Nephron progenitor cell (in vitro differentiated cells): ENCODE measurements around the gene TMEM100.

Experiments
- DNase-seq: peaks from one replicate; pipeline ENCODE4 v3.0.0; 2021
- H3K27ac Mint-ChIP-seq: 2 replicates; pipeline ENCODE4 v1.8.0; 2021; ENCODE audit warnings: mild to moderate bottlenecking, moderate library complexity, mixed read lengths
- H3K27me3 Mint-ChIP-seq: 2 replicates; pipeline ENCODE4 v1.8.0; 2021; ENCODE audit warnings: mild to moderate bottlenecking, low read depth, mixed read lengths; ENCODE audit not compliant: poor library complexity
- H3K36me3 Mint-ChIP-seq: 2 replicates; pipeline ENCODE4 v1.8.0; 2021; ENCODE audit warnings: low read depth, mixed read lengths
- H3K4me1 Mint-ChIP-seq: 2 replicates; pipeline ENCODE4 v1.8.0; 2021; ENCODE audit warnings: mixed read lengths
- H3K4me3 Mint-ChIP-seq: 2 replicates; pipeline ENCODE4 v1.8.0; 2021; ENCODE audit warnings: mild to moderate bottlenecking, moderate library complexity, mixed read lengths
- H3K9me3 Mint-ChIP-seq: 2 replicates; pipeline ENCODE4 v1.8.0; 2021; ENCODE audit warnings: mild to moderate bottlenecking, moderate library complexity, mixed read lengths
- TF ChIP-seq, protein P1 (sequence below): fragments of 200-600 bp; sonication (generic); IDR thresholded peaks from 2 replicates; pipeline ENCODE4 v1.5.0; 2021; ENCODE audit warnings: antibody characterized with exemption

Gene TMEM100

DNA sequence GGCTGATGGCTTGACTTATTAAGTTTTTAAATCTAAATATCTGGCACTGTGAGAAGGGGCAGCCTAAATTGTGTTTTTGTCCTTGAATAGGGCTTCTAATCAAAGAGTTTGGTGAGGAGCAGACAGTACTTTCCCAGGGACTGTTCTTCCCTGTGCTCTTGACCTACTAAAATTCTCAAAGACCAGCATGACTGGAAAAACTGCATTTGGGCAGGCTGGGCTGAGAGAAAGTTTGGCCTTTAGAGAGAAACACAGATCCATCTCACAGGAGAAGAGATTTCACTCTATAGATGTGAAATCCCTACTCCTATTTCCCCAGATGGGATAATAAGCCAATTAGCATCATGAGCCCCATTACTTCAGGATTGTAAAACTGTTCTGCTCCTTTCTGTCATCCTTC is 35.5 kb upstream of the TMEM100 start:
- H3K9me3 Mint-ChIP-seq, result peaks cover 5% of the 10 kb centered on the region

GRCh38 chr17:55757659-55758058 is 35.0 kb upstream of the TMEM100 start:
- Mint-ChIP-seq H3K27me3 (peaks cover 2% of the 10 kb centered on the region), H3K4me3 (no peak overlapping the region), H3K9me3 (peaks cover 5% of the 10 kb centered on the region), H3K27ac (no peak overlapping the region), H3K36me3 (peaks cover 35% of the 10 kb centered on the region), H3K4me1 (peaks cover 19% of the 10 kb centered on the region)
- no peak for DNase-seq
- TF ChIP-seq, protein P1, sequence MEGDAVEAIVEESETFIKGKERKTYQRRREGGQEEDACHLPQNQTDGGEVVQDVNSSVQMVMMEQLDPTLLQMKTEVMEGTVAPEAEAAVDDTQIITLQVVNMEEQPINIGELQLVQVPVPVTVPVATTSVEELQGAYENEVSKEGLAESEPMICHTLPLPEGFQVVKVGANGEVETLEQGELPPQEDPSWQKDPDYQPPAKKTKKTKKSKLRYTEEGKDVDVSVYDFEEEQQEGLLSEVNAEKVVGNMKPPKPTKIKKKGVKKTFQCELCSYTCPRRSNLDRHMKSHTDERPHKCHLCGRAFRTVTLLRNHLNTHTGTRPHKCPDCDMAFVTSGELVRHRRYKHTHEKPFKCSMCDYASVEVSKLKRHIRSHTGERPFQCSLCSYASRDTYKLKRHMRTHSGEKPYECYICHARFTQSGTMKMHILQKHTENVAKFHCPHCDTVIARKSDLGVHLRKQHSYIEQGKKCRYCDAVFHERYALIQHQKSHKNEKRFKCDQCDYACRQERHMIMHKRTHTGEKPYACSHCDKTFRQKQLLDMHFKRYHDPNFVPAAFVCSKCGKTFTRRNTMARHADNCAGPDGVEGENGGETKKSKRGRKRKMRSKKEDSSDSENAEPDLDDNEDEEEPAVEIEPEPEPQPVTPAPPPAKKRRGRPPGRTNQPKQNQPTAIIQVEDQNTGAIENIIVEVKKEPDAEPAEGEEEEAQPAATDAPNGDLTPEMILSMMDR, result no peak

More for the DNA sequence above, 35.5 kb upstream of the TMEM100 start:
- H3K4me3 Mint-ChIP-seq, result no peak overlapping the region
- H3K4me1 Mint-ChIP-seq, result peaks cover 14% of the 10 kb centered on the region
- peaks cover 32% of the 10 kb centered on the region for H3K36me3 Mint-ChIP-seq
- DNase-seq, result no peak
- no peak overlapping the region for H3K27ac Mint-ChIP-seq
- peaks cover 2% of the 10 kb centered on the region for H3K27me3 Mint-ChIP-seq
- TF ChIP-seq, protein P1, result no peak

DNA sequence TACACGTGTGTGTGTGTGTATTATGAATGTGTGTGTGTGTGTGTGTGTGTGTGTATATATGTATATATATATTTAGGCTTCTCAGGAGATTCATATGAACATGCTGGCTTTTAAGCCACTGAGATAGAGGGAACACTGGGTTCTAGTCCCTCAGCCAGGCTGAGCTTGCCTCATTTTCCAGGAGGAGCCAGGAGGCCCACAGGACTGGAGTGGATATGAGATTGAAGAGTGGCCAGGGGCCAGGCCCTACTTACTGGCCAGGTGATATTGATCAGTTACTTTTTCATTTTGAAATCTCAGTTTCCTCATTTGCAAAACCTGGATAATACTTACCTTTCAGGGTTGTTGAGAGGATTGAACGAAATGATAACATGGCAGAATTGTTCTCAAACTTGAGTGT is 34.0 kb upstream of the TMEM100 start:
- TF ChIP-seq, protein P1, result no peak
- Mint-ChIP-seq H3K4me3 (no peak overlapping the region), H3K9me3 (no peaks in the 10 kb centered on the region), H3K4me1 (peaks cover 20% of the 10 kb centered on the region), H3K36me3 (peaks cover 25% of the 10 kb centered on the region), H3K27ac (no peak overlapping the region), H3K27me3 (peaks cover 2% of the 10 kb centered on the region)
- no peak for DNase-seq

DNA sequence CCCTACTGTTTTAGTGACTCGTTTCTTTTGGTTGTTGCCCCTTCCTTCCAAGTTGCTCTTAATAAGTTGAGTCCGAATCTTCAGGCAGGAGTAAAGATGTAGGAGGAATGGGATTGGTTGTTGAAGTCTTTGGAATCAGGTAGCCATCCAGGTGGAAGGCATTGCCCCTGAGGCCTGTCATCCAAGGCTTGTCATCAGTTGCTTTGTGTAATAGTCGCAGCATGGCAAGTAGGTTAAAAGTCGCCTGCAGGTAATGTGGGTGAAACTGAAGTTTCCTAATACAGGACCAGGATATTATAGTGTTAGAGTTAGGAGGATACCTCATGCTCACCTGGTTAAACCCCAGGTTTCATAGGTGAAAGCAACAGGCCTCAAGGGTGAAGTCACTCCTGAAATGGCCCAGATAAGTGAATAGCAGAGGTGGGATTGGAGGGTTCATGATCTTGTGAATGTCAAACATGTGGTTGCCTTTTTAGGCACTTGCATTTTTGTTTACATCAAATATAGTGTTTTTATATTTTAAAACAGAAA is 29.1 kb upstream of the TMEM100 start:
- Mint-ChIP-seq H3K36me3 (peaks cover 24% of the 10 kb centered on the region), H3K9me3 (no peaks in the 10 kb centered on the region), H3K27ac (peak overlapping the region; percentile 90), H3K4me1 (peaks cover 29% of the 10 kb centered on the region), H3K27me3 (peaks cover 6% of the 10 kb centered on the region), H3K4me3 (peak overlapping the region; percentile 91)
- DNase-seq, result no peak
- TF ChIP-seq, protein P1, result no peak

- H3K4me1 Mint-ChIP-seq, result peaks cover 29% of the 10 kb centered on the region
Measured at GRCh38 chr17:55750750-55751657, 28.3 kb upstream of the TMEM100 start, which contains the start of gene PCTP. Gene PCTP, plus strand, starts transcription at chr17:55751051. Its CDS starts 53 bp downstream, at chr17:55751104.

More at GRCh38 chr17:55750750-55751657, 28.3 kb upstream of the TMEM100 start, which contains the start of gene PCTP:
- H3K27ac Mint-ChIP-seq, result peak within 1 kb of the TSS; percentile 90
- no peaks in the 10 kb centered on the region for H3K9me3 Mint-ChIP-seq
- peaks cover 24% of the 10 kb centered on the region for H3K36me3 Mint-ChIP-seq
- peak; percentile 94 for DNase-seq
- H3K27me3 Mint-ChIP-seq, result peaks cover 6% of the 10 kb centered on the region
- peak within 1 kb of the TSS; percentile 91 for H3K4me3 Mint-ChIP-seq
- TF ChIP-seq, protein P1, result peak; percentile 43
